GM18909 (cell line): ENCODE results near the gene SLC25A10.
A peak's percentile ranks its signal among the peaks of the same experiment; 100 is the strongest.
"Not testable (repeated sequence)": the region's sequence is repeated elsewhere in the genome, so short reads cannot be mapped to it uniquely, and the experiment has no call there.

Source experiments
- ATAC-seq: cut with Tn5 transposase; IDR thresholded peaks from one replicate; pipeline ENCODE4 v1.9.1; 2021; ENCODE audit warnings: mild to moderate bottlenecking; ENCODE audit not compliant: unreplicated experiment, poor library complexity

SLC25A10 gene

GRCh38 chr17:81711814-81712467 lies at the start of gene SLC25A10:
Gene SLC25A10 (plus strand): TSS chr17:81712284. CDS start chr17:81712427, 143 bp downstream.
- ATAC-seq, result peak; percentile 65

GRCh38 chr17:81664051-81664470 lies 48.0 kb upstream of the SLC25A10 start:
- ATAC-seq, result no peak

GRCh38 chr17:81665205-81666091 lies 46.6 kb upstream of the SLC25A10 start:
- ATAC-seq, result peak; percentile 27

- ATAC-seq, result no peak
Measured at GRCh38 chr17:81666092-81666341, 46.1 kb upstream of the SLC25A10 start.

- peak; percentile 92 for ATAC-seq
Measured at GRCh38 chr17:81666342-81667191, 45.5 kb upstream of the SLC25A10 start, which contains the start of the genes CCDC137 and OXLD1. Gene CCDC137 (plus strand): TSS chr17:81666737. CDS start chr17:81666767, 30 bp downstream. Gene OXLD1 (minus strand): TSS chr17:81666605. CDS start chr17:81666577, 28 bp downstream.

- ATAC-seq, result no peak
Measured at GRCh38 chr17:81667754-81668153, 44.3 kb upstream of the SLC25A10 start.

- no peak for ATAC-seq
Measured at GRCh38 chr17:81672504-81672903, 39.6 kb upstream of the SLC25A10 start.

- no peak for ATAC-seq
Measured at GRCh38 chr17:81672954-81673353, 39.1 kb upstream of the SLC25A10 start.

- ATAC-seq, result no peak
Measured at GRCh38 chr17:81673561-81674258, 38.4 kb upstream of the SLC25A10 start.

- ATAC-seq, result not testable (repeated sequence)
Measured at GRCh38 chr17:81675515-81676221, 36.4 kb upstream of the SLC25A10 start.

- ATAC-seq, result no peak
Measured at GRCh38 chr17:81676906-81677305, 35.2 kb upstream of the SLC25A10 start.

GRCh38 chr17:81680150-81680549 lies 31.9 kb upstream of the SLC25A10 start:
- no peak for ATAC-seq

- no peak for ATAC-seq
Measured at GRCh38 chr17:81681672-81682071, 30.4 kb upstream of the SLC25A10 start.

GRCh38 chr17:81682565-81683207 lies 29.4 kb upstream of the SLC25A10 start:
- ATAC-seq, result no peak

- peak; percentile 3 for ATAC-seq
Measured at GRCh38 chr17:81683208-81683583, 28.9 kb upstream of the SLC25A10 start.

GRCh38 chr17:81683584-81684441 lies 28.3 kb upstream of the SLC25A10 start, which contains the start of the genes ARL16 and HGS:
Gene ARL16 (minus strand): TSS chr17:81683797. CDS start chr17:81683753, 44 bp downstream.
Gene HGS (plus strand): TSS chr17:81684011. CDS start chr17:81684067, 56 bp downstream.
- ATAC-seq, result peak; percentile 92

- ATAC-seq, result no peak
Measured at GRCh38 chr17:81684442-81684911, 27.6 kb upstream of the SLC25A10 start.

- no peak for ATAC-seq
Measured at GRCh38 chr17:81685108-81685507, 27.0 kb upstream of the SLC25A10 start.
